ENCODE measurements around the gene PRR16.

DNA sequence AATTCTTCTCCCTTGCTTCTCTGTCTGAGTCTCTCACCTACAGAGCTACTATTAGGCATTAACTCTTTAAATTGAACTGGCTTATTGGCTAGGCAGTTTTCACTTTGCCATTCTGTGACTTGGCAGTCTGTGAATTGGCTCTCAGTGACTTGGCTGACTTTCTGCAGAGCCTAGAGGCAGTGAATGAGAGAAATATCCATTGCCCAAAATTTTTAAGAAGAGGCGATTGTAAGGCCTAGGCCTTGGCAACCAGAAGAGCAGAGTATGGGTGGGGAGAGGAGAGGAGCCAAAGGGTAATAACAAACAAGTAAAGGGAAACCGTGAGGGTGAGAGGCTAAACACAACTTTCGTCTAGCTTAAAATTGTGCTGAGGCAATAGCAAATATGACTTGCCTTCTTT lies 176.7 kb downstream of the PRR16 start:
- TF ChIP-seq, protein P1, sequence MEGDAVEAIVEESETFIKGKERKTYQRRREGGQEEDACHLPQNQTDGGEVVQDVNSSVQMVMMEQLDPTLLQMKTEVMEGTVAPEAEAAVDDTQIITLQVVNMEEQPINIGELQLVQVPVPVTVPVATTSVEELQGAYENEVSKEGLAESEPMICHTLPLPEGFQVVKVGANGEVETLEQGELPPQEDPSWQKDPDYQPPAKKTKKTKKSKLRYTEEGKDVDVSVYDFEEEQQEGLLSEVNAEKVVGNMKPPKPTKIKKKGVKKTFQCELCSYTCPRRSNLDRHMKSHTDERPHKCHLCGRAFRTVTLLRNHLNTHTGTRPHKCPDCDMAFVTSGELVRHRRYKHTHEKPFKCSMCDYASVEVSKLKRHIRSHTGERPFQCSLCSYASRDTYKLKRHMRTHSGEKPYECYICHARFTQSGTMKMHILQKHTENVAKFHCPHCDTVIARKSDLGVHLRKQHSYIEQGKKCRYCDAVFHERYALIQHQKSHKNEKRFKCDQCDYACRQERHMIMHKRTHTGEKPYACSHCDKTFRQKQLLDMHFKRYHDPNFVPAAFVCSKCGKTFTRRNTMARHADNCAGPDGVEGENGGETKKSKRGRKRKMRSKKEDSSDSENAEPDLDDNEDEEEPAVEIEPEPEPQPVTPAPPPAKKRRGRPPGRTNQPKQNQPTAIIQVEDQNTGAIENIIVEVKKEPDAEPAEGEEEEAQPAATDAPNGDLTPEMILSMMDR (IDR thresholded peaks at IDR 0.05), result no peak
- TF ChIP-seq POLR2A (IDR thresholded peaks at IDR 0.05), result no peak

Measured in esophagus squamous epithelium (tissue), 4 donors.